NOMO-1 treated with dmso at 0.1 percent for 144 hours (cell line): ENCODE results near the gene MYMX.
"Not testable (repeated sequence)": the region's sequence is repeated elsewhere in the genome, so short reads cannot be mapped to it uniquely, and the experiment has no call there.

Source experiments
- DNase-seq: peaks from one replicate; lab custom pipeline; 2025; ENCODE audit not compliant: unreplicated experiment; lab: John Stamatoyannopoulos, UW

The MYMX gene

GRCh38 chr6:44216677-44217331 is at the start of gene MYMX:
TSS of gene MYMX (plus strand) at chr6:44216926. CDS start at chr6:44217472, 546 bp downstream.
- DNase-seq: no peak

DNA sequence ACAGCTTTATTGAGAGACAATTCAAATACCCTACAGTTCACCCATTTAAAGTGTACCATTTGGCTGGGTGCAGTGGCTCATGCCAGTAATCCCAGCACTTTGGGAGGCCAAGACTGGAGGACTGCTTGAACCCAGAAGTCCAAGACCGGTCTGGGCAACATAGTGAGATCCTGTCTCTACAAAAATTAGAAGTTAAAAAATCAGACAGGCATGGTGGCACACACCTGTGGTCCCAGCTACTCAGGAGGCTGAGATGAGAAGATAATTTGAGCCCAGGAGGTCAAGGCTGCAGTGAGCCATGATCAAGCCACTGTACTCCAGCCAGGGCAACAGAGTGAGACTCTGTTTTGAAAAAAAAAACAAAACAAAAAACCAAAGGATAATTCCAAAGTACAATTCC is 49.2 kb upstream of the MYMX start:
- no peak for DNase-seq

DNA sequence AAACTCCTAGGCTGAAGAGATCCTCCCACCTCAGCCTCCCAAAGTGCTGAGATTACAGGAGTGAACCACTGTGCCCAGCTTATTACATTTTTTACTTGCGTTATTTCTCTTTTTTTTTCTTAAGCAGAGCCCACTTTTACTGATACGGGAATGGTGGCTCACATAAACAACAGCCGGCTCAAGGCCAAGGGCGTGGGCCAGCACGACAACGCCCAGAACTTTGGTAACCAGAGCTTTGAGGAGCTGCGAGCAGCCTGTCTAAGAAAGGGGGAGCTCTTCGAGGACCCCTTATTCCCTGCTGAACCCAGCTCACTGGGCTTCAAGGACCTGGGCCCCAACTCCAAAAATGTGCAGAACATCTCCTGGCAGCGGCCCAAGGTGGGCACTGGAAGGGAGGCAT is 47.6 kb upstream of the MYMX start:
- no peak for DNase-seq

- DNase-seq: no peak
These were observed 46.7 kb upstream of the MYMX start for GRCh38 chr6:44169886-44170570.

- DNase-seq: no peak
These were observed 44.7 kb upstream of the MYMX start for GRCh38 chr6:44171899-44172546.

DNA sequence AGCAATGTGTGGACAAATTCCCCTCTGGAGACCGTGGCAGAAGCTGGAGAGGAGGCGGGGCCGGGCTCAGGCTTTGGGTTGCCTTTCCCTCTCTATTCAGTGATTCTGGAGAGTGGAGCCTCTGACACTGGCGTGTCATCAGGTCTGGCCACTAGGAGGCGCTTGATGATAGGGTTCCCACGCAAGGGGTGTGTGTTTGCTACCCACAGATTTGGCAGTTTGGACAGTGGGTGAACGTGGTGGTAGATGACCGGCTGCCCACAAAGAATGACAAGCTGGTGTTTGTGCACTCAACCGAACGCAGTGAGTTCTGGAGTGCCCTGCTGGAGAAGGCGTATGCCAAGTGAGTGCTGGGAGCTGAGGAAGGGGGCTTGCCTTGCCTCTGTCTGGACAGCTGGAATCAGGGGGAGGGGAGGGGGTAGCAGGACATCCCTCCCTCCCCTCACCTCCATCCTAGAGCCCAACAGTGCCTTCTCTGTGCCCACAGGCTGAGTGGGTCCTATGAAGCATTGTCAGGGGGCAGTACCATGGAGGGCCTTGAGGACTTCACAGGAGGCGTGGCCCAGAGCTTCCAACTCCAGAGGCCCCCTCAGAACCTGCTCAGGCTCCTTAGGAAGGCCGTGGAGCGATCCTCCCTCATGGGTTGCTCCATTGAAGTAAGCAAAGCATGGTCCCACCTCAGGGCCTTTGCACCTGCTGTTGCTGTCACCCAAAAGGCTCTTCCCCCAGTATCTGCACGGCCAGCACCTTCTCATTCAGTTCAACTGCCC is 43.8 kb upstream of the MYMX start:
- DNase-seq: peak; percentile 47

DNA sequence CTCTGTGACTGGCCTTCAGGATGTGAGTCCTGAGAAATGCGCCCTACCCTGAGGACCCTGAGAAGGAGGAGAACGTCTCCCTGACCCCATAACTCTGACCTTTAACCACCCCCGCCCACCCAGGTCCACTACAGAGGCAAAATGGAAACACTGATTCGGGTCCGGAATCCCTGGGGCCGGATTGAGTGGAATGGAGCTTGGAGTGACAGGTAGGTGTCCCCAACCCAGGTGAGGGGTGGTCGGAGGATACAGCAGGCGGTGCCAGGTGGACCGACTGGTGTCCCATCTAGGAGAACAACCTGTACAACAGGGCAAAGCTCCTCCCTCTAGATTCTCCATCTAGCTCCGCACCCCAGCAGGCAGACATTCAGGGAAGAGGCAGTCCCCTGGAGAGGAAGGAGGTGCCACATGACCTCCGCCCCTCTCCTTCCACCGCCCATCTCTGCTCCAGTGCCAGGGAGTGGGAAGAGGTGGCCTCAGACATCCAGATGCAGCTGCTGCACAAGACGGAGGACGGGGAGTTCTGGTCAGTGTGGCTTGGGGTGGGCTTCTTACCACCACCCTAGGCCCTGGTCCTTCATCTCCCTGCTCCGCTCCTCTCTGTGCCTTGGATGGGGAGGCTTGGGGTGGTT is 40.5 kb upstream of the MYMX start:
- no peak for DNase-seq

GRCh38 chr6:44176762-44177509 is 39.8 kb upstream of the MYMX start:
- no peak for DNase-seq

- DNase-seq: no peak
These were observed 38.9 kb upstream of the MYMX start for GRCh38 chr6:44177691-44178423.

GRCh38 chr6:44178424-44179071 is 38.2 kb upstream of the MYMX start:
- no peak for DNase-seq

GRCh38 chr6:44179072-44179536 is 37.6 kb upstream of the MYMX start:
- DNase-seq: no peak

DNA sequence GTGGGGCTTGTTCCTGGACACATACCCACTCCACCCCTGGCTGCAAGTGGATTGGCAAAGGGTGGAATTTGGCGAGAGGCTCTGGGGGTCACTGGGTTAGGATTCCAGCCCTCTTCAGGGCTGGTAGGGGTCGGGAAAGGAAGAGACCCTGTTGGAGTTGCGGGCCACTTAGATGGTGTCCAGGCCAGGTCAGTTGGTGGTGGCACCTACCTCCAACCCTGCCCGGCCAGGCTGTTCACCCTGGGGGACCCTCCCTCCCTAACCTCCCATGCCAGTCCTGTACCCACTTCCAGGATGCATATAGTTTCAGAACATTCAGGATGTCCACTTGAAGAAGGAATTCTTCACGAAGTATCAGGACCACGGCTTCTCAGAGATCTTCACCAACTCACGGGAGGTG is 37.1 kb upstream of the MYMX start:
- no peak for DNase-seq

GRCh38 chr6:44180406-44180805 is 36.3 kb upstream of the MYMX start:
- no peak for DNase-seq

DNA sequence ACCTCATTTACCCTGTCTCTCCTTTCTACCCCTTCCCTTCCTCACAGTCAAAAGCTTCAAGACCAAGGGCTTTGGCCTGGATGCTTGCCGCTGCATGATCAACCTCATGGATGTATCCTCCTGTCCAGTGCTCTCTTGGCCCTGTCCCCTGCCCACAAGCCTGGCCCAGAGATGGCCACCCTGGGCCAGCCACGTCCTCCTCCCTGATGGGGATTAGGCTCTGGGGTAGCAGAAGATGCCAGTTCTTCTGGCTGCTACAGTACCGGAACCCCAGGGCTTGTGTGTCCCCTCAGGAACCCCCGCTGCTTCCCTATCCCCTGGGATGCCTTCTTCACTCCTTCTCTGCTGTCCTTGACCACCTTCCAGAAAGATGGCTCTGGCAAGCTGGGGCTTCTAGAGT is 35.8 kb upstream of the MYMX start:
- DNase-seq: no peak

DNA sequence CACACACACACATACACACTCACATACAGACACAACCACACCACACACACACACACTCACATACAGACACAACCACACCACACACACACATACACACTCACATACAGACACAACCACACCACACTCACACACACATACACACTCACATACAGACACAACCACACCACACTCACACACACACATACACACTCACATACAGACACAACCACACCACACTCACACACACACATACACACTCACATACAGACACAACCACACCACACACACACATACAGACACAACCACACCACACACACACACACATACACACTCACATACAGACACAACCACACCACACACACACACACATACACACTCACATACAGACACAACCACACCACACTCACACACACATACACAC is 34.9 kb upstream of the MYMX start:
- DNase-seq: not testable (repeated sequence)

DNA sequence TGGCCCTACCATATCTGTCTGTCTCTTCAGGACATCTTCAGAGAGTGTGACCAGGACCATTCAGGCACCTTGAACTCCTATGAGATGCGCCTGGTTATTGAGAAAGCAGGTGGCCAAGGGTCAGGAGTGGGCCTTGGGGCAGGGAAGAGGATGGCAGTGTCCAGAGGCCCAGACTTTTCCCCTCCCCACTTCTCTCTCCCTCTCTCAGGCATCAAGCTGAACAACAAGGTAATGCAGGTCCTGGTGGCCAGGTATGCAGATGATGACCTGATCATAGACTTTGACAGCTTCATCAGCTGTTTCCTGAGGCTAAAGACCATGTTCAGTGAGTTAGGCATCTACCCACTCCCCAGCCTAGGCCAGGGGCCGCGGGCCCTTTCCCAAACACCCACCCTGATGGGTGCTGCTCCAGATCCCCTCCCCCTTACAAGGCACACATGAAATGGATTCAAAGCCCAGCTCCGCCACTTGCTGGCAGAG is 33.8 kb upstream of the MYMX start:
- no peak for DNase-seq

GRCh38 chr6:44183783-44184182 is 32.9 kb upstream of the MYMX start:
- DNase-seq: no peak

- DNase-seq: not testable (repeated sequence)
These were observed 31.4 kb upstream of the MYMX start for GRCh38 chr6:44185356-44185755.
